GM04503 (cell line): ENCODE measurements around the gene STEAP1B.

ENCODE experiments used
- DNase-seq: peaks from one replicate; pipeline ENCODE4 v3.0.0-alpha.2; 2012; ENCODE audit warnings: low read depth

The STEAP1B gene

DNA sequence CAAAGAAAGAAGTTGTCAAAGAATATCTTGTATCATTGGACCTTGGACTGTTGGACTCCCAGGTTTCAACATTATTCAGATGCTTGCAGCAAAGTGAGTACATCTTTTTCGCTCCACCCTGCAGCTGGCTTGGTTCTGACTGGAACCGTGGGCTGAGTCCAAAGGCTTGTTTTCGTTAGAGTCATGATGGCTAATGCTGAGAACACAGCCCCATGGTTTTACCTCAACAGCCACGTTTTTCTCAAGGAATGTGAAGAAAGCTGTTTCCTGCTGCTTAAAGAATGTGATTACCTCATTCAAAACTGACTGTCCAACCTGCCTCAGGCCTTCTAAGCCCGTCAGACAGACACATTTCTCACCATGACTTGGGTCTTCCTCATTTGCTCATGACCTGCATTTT, 69.5 kb downstream of the STEAP1B start:
- DNase-seq, result peak; percentile 59

DNA sequence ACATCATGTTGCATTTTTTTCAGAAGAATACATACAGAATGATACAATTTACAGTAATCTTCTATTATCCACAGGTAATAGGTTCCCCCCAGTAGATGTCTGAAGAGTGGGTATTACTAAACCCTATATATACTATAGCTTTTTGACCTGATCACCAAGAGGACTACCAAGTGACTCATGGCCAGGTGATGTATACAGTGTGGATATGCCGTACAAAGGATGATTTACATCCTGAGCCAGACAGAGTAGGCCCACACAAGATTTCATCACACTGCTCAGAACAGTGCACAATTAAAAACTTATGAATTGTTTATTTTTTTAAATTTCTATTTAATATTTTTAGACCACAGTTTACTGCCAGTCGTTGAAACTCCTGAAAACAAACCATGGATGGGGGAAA, 70.6 kb downstream of the STEAP1B start:
- DNase-seq, result no peak

DNA sequence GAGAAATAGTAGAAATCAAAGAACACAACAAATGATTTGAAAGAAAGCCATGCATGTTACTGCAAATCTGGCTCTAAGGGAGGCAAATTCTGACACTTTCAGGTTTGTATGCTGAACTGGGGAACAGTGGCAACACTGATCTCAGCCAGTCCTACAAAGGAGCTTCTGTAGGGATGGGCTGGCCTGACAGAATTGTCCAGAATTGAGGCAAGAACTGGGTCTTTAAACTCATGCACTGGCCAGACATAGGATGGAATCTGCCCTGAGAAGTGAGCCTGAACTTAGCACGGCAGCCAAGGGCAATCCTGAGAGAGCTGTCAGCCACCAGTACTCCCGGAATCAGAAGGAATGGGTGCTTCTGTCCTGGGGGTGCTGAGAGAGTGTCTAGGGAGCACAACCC, 72.1 kb downstream of the STEAP1B start:
- DNase-seq, result no peak

DNA sequence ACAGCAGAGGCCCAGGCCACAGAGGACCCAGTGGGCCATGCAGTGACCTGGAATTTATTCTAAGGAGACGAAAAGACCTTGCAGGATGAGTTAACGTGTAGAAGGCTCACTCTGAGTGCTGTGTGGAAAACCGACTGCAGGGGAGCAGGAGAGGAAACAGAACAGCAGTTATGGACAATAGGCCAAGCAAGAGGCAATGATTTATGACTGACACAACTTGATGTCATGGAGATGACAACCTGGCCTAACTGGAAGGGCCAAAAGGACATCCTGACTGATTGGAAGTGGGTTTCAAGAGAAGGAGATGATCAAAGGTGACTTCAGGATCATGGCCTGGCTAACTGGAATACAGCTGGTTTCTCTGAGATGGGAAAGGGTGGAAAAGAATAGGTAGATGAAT, 72.9 kb downstream of the STEAP1B start:
- DNase-seq, result no peak

DNA sequence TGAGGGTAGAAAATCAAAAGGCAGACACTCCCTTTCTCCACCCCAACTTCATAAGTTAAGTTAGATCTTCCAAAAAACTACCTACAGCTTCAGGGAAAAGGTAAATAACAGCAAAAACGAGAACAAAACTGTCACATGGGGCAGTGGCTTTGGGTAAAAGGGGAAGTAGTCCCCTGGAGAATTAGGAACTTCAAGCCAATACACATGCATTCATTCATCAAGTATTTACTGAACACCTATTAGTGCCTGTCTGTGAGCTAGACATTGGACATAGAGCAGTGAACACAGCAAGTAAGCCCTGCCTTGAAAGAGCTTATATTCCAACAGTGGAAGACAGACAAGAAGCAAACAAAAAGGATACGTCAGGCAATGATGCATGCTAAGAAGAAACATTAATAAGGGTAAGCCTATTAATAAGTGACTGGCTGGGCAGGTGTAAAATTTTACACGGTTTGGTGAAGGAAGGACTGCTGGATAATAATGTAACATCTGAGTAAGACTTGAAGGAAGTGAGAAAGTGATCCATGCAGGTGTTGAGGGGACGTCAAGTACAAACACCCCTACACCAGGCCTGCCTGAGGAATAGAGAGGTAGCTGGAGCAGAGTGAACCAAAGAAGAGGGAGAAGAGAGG, 73.4 kb downstream of the STEAP1B start:
- no peak for DNase-seq

DNA sequence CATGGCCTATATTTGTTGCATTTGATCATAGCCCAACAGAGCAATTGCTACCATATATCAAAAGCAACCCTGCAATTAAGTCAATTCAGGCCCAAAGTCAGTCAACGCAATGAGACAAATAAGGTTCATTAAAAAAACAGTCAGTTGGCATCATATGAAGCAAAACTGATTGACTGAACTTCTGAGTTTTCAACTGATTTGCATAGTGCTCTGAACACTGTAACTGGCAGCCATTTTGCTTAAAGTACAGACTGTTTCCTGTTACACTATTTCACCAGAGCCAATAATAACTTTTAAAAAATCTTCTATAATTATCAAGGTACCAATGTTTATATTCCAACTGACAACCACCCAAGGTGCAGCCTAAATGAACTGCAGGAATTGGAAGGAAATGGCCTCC, 74.6 kb downstream of the STEAP1B start:
- DNase-seq, result no peak

DNA sequence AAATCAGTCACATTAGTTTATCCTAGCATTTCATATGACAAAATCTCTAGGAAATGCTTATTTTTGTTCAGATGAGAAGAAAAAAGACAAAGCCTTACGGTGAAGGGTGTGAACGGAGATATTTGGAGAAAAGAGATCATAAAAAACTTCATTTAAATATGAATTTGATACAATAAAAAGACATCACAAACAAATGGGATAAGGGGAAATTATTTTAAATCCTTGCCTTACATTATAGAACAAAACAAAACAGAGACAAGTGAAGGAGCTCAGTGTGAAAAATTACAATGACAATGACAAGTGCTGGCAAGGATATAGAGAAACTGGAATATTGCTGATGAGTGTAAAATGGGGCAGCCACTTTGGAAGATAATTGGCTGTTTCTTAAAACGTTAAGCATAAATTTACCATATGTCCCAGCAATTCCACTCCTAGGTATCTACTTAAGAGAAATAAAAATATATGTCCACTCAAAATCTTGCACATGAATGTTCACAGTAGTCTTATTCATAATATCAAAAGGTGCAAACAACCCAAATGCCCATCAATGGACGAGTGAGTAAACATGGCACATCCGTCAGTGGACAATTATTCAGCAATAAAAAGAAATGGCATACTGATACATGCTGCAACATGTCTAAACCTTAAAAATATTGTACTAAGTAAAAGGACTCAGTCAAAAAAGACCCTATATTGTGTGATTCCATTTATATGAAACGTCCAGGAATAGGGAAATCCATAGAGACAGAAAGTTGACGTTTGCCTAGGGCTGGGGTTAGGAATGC, 77.0 kb downstream of the STEAP1B start:
- DNase-seq, result no peak

DNA sequence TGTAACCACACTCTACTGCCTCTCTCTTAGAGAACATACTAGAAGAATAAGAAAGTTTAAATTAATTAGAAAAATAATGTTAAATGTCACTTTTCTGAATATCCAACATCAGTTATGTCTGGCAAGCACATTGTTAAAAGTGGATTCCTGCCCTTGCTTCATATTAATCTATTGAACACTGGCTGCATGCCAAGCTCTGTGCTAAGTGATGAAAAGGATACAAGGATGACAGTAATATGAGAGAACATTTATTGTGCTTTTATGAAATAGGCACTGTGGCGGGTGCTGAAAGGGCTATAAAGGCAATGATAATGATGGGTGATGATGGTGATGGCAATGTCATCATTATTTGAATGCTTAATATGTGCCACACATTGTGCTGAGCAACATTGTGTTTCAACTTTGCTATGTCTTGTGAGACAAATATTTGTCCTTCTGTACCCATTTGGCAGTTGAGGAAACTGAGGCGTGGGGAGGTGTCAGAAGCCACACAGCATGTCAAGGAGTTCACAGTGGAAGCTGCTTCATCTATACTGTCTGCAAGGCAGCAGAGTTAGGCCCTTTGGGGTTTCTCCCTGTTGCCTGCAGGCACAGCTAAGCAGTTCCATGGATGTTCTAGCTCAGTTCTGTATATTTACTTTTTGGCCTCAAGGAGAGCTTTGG, 78.9 kb downstream of the STEAP1B start:
- no peak for DNase-seq

DNA sequence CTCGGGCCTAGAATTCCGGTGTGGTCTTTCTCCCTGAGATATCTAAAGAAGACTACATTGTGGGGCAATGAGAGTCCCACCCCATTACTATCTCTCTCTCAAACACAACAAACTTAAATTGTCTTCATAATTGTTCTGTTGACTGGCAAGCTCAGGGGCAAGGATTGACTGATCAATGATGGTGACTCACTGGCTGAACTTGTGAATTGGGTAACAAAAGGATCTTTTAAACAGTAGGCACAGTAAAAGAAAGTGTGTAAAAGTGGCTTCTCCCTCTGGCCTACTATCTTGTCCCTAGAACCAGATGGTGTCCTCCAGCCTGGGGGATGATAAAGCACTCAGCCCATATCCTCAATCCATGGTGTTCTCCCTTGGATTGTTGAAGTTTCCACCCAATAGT, 80.0 kb downstream of the STEAP1B start:
- DNase-seq, result no peak

DNA sequence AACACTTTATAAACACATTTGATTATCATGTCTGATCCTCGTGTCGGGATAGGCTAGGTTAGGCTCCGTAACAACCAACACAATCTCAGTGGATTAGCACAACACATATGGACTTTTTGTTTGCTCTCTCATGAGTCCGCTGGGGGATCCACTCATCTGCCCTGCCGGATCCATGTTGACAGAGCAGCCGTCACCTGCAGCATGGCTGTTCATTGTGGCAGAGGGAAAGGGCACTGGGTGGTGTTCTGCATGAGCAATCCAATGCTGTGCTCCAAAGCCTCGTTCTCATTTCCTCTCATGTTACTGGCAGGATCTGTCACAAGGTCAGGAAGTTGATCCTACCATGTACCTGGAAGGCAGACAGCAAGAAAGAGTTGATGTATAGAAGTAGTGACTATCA, 80.5 kb downstream of the STEAP1B start:
- DNase-seq, result no peak

DNA sequence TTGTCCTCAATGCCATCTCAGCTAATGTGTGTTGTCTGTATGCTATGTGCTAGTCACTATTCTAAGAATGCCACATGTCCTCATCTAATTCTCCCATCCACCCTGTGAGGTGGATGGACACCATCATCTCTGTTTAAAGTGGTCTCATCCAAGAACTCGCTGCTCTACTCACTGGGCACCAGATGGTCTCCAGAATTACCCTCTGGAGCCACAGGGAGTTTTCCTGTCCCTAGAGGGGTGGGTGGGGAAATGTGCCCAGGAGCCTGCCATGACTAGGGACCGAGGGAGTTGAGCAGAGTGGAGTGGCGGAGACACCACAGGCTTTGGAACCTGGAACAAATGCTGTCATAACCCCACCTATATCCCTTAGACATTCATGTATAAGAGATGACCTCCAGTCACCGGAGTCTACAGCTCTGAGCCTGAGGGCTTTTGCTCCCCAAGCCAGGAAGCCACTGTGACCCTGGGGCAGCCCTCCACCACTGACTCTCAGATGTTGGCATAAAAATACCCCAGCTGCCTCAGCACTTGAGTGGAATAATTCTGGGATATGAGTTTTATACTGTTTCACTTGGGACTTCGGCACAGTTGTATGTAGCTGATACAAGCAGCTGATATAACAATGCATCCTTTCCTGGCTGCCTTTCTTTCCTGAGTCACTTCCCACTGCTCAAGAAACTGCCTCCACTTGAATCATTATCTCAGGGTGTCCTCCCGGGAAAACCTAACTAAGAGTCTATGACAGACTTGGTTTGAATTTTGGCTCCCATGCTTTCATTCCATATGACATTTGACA, 81.5 kb downstream of the STEAP1B start:
- no peak for DNase-seq

DNA sequence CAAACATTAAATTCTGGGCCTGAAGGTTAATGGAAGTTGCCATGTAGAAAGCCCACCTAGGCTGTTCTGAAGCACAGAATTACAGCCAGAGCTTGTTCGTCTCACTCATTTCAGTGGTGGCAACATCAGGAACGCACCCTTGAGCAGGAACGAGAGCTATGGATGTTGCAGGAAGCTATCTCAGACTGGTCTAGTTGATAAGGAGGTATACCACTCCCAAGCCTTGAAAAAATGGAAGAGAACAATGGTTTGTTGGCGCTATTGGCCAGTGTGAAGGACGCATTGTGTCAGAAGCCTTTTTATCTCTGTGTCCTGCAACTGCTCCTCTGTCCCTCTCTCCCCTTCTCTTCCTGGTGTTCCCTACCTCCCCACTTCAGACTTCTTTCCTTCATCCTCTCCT, 82.1 kb downstream of the STEAP1B start:
- no peak for DNase-seq

DNA sequence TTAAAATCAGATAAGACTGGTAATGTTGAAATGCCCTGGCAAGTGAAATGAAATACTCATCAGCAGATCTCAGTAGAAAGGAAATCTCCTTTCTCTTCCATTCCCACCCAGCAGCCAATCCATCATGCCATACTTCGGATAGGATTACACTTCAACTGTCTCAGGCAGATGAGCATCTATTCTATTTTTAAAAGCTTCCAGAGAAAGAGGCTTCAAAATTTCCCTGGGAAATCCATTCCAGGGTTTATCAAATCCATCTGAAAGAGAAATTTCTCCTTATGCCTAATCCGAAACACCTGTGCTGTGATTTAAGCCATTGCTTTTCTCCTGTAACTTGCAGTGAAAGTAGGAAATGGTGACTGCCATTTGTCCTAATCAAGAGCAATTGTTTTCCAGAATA, 82.6 kb downstream of the STEAP1B start:
- no peak for DNase-seq

DNA sequence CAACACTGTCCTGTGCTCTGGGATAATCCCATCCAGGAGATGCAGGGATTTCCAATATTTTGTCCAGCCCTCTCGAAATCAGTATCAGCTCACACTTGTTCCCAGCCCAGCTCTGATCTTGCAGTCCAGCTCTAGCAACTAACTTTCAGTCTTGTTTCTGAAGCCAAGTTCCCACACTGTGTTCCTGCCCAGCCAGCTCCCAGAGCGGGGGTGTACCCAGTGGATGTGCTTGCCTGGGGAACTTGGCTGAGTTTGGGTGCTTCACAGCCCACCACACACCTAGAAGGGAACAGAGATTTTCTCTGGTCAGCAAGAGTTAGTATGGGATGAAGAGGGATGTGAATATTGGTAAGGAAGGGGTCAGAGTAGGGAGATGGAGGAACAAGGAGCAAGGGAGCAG, 85.6 kb downstream of the STEAP1B start:
- DNase-seq, result no peak

DNA sequence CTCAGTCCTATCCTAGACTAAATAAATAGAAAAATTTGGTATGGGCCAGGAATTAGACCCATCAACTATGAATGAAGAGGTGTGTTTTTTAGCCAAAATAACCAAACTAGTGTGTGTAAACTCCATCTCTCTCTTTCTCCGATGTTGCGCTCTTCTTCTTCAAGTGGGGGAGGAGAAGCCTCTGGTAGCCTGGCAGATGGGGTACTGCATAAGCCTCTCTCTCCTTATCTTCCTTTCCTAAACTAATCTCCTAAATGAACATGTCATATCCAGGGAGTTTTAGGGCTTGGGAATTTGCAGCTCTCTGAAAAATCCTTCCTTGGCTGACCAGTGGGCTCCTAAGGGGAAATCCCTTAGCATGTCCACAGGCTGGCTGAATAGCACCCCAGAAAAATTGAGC, 86.8 kb downstream of the STEAP1B start:
- DNase-seq, result no peak

DNA sequence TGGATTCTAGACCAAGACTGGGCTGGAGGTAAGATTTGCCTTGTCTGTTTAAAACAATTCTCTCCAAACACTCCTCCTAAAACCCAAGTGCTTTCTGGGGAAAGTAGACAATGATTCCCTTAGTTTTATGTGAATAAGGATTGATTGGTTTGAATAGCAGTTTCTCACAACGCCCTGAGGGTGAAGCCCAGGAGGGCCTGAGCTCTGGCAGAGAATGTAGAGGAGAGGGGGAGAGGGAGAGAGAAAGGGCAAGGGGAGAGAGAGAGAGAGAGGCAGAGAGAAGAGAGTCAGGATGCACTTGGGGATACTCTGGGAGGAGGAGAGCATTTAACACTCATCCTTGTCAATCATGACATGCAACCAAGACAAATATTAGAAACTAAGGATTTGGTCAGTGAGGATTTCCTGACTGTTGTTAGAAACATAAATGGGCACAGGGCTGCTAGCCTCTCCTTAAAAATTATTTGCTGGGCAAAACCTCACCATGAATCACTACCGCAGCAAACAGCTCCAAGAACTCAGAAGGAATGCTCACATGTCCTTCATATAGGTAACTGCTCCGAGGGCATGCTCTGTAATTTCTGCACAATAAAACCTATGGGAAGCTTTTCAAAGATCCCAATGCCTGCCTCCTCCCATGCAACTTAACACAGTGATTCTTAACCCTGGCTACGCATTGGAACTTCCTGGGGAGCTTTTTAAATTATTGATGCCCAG, 87.9 kb downstream of the STEAP1B start:
- DNase-seq, result no peak

DNA sequence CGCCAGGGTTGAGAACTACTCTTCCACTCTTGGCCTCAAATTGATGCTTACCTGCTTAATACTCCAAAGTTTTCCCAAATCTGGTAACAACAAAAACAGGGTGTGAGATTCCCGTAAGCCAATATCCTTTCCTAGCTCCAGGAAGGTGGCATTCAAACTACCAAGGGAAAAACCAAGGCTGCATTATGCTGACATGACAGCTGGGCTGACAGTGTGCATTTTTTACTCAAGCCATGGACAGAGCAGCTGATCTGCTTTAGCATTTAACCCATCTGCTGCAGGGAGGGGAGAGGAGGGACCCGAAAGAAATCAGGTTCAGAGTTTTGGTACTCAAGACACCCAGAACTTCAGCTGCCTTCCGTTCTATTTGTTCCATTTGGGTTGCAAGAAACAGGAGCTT, 93.3 kb downstream of the STEAP1B start:
- DNase-seq, result no peak

DNA sequence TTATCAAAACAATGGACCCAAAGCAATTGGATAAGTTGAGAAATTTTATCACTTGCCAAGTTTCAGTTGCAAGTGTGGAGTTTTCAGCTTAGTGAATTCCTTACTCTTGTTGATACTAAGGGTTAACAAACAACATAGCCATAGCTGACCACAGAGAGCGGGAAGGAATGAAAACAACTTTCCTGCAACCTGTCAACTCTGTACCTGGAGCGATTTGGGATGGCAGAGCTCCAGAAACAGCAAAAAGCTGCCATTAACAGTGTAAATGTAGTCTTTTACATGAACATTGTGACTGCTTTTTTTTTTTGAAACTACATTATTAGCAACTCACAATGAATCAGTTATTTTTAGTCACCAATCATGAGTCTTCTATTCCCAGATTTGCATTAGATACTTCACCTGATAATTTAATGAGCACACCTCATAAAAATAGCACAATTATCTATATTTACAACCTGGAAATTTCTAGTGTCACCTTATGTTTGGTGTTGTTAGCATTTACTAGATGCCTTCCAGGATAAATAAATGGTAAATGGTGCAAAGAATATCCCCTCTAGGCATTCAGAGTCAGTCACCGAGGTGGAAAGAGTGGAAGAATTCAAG, 95.5 kb downstream of the STEAP1B start:
- DNase-seq, result no peak

DNA sequence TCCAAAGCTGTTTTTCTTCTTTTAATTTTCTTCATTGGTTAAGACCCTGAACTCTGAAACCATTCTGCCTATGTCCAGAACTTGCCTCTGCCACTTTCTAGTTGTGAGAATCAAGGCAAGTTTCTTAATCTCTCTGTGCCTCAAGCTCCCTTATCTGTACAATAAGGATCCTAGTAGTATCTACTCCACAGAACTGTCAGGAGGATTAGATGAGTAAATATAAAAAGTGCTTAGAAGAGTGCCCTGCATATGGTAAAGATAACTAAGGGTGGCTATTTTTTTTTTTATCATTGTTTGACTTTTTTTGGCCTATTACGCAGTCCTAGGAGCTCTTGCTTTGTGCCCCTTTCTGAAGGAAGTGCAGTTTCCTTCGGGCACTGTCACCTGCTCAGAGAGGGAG, 96.6 kb downstream of the STEAP1B start:
- DNase-seq, result no peak

DNA sequence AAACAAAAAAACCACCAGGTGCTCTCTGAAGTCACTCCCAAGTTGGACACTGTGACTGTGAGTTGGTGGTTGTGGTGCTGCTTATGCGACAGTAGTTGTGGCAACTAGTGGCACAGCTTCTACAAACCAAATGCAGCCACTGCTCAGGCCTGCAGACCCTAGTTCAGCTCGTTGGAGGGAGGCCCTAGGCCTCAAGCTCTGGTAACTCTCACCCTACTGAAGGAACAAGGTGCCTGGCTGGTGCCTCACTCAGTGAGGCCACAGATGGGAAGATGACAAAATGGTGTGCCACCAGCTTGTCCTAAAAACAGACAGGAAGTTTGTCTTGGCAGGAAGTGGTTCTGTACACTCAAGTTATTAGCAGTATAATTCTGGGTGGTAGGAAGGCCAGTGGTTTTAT, 97.7 kb downstream of the STEAP1B start:
- no peak for DNase-seq

DNA sequence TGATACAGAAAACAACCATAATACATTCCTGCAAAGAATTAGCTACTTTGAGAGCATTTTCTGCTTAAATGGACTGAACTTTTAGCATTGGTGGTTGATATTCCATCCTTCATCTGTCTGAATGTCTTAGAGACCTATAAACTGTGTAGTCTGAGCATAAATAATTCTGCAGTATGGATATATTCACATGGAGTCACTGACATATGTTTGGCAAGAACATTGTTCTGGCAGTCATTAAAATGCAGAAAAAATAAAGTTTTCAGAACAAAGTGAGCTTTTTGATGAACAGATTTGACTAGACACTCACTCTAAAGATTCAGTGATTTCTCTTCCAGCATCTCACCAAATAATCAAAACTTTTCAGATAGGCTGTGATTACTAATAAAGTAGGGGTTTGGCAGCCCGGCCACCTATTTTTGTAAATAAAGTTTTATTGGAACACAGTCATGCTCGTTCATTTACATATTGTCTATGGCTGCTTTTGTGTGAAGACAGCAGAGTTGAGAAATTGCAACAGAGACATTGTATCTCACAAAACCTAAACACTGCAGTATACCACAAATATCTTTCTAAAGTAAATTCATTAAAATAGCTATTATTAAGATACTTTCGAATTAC, 98.9 kb downstream of the STEAP1B start:
- no peak for DNase-seq
